GM18499 (cell line): Measurements from ENCODE around the gene ATP2B2.

Experiments
- ATAC-seq: cut with Tn5 transposase; IDR thresholded peaks from one replicate; pipeline ENCODE4 v1.9.1; 2021; ENCODE audit warnings: moderate number of reproducible peaks; ENCODE audit not compliant: insufficient read depth, unreplicated experiment

ATP2B2 gene

DNA sequence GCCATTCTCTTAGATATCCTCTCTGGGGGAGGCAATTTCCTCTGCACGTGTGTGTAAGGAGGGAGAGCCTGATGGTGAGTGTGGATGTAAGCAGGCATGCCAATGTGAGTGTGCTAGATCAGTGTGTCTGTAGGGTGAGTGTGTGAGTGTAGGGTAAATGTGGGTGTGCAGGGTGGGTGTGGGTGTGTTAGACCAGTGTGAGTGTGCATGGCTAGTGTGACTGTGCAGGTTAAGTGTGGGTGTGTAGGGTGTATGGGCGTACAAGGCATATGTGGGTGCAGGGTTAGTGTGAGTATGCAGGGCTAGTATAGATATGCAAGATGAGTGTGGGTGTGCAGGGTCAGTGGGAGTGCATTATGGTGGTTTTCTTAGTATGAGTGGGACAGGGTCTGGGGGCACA, 48.4 kb downstream of the ATP2B2 start:
- no peak for ATAC-seq

DNA sequence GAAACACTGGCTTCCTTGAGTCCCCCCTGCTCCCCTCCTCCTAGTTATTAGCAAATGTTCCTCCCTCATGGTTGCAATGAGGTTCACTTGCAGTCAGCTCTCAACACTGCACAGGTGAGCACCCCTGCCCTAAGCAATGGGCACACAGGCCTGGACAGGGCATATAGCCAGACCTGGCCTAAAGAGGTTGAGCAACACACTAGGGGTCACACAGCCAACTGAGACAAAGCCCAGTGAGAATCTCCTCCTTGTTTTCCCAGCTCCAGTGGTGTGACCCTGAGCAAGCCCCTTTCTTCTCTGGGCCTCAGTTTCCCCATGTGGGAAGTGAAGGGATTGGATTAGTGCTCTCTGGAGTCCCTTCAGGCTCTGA, 49.9 kb downstream of the ATP2B2 start:
- ATAC-seq, result no peak

DNA sequence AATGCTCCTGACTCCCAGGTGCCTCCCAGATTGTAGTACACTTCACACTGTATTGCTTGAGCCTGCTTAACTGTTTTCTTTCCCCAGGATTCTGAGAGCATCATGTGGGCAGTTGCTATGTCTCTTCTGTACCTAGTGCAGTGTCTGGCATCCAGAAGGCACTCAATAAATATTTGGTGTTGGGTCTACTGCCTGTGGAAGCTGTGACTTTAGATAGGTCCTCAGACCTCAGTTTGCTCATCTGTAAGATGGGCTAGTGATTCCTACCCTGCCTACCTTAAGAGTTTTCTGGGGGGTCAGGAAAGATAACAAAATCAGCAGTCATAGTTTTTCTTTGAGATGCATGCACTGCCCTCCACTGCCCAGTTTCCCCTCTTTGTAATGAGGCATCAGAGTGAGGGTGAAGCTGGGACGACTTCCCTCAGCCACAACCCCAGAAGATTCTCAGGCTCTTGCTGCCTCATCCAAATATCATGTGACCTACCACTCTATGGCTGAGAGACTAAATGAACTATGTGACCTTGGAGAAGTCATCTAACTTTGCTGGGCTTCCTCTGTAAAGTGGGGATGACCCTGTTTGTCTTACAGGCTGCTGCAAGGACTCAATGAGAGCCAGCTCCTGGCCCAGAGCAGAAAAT, 50.4 kb downstream of the ATP2B2 start:
- ATAC-seq, result no peak

DNA sequence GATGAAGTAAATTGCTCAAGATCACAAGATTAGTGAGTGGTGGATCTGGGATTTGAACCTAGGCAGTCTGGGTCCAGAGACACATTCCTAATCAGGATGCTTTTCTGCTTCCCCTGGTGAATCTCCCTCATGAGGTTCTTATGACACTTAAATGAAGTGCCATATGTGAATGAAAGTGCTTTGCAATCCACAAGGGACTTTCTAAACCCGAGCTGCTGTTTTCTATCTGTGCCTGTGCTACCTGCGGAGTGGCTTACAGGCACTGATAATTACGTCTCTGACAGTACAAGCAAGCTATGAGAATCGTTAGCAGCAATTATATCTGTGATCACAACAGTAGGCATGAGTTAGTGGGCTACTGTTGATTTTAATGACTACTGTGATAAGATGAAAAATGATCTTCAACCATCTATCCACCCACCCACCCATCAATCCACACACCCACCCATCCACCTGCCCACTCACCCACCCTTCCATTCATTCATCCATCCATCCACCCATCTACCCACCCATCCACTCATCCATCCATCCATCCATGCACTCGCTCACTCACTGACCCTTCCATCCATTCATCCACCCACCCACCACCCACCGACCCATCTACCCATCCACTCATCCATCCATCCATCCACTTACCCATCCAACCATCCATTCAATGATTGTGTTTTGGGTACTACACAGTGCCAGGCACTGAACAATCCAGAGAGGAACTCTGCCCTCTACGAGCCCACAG, 51.8 kb downstream of the ATP2B2 start:
- ATAC-seq, result no peak

DNA sequence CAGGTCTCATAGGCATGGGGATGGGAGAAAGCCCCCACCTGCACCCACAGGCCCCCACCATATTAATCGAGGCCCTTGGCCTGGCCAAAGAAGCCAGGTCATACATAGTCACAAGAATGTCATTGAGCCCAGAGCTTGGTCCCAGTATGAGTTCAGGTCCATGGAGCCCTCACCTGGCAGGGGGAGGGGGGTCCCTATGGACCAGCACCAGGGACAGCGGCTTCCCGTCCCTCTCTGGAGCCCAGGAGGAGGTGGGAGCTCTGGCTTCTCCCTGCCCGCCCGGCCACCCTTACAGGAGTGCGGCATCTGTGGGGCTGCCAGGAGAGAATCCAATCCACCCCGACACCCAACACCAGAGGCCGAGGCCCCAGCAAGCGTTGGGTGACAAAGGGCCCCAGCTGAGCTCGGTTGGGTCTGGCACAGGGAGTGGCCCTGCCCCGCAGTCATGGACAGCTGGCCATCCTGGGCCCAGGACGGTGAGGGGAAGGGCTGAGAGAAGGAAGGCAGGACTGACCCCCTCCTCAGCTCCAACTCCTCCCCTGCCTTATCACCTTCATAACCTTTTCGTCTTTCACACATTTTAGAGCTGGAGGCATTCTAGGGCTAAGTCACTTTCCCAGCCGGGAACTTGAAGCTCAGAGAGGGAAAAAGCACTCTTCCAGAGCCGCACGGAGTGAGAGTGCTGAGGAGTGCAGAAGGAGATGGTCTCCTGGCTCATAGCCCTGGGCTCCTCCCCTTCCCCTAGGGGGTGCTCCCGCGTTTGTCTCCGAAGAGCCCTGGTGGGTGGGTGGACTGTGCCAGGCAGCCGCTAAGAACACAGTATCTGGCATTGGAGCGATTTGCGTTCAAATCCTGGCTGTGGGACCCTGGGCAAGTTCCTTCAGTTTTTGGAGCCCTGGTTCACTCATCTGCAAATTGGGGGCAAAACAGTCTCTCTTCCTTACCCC, 54.6 kb downstream of the ATP2B2 start:
- ATAC-seq, result no peak

DNA sequence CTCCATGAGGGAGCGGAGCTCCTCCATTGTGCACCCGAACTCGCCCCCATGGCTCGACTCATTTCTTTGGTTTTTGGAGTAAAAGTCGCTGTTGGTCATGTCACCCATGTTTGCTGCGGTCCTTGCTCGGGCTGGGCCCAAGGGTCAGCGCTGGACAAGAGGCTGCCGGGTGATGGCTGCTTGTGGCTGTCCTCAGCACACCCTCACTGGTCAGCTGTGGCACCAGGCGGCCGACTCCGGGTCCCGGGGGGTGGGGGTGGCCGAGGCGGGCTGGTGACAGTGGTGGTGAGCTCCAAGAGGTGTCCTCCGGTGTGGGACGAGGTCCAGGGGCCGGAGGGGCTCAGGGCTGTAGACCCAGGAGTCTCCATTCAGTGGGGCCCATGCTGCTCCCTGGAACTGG, 56.0 kb downstream of the ATP2B2 start:
- no peak for ATAC-seq

DNA sequence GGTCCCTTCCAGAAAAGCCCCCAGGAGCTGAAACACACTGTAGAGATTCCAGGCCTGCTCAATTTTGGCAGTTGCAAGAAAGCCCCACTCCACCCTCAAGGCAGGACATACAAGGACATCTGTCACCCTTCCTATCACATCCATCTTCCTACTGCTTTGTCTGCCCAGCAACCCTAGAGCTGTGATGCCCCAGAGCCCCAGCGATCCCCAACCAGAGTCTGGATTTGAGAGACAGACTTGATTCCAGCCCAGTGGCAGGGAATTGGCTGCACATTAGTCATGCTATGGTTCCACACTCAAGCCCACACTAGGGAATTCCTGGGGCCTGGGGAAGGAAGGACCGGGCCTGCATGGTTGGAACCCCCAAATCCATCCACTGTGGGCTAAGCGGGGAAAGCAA, 56.8 kb downstream of the ATP2B2 start:
- ATAC-seq, result no peak

DNA sequence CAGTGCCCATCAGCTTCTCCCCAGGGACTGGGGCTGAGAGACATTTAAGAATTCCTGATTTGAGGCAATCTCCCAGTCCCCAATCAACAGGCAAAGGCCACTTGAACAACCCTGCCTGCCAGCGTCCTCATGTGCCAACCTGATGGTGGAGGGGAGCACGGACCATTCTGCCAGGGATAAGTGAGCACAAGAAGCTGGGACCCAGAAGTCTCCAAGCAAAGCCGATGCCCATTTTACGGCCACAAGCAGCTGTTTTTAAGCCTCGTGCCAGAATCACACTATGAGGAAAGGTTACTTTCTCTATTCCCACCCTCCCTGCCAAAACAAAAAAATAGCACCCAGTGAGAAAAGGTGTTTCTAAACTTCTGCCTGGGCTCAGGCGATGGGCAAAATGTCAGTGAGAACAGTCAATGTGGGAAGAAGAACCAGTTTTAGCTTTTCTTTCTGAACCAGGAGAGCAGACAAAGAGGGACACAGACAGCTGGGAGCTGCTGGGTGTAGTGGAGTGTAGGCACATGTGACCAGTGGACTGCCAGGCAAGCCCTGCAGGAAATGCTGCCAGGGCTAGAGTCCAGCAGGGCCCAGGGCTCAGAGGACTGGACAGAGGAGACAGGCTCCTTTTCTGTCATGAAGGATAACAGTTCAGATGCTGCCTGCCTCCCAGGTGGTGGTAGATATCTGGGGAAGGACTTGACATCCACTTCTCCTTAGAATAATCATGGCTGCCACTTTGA, 57.7 kb downstream of the ATP2B2 start:
- ATAC-seq, result no peak

DNA sequence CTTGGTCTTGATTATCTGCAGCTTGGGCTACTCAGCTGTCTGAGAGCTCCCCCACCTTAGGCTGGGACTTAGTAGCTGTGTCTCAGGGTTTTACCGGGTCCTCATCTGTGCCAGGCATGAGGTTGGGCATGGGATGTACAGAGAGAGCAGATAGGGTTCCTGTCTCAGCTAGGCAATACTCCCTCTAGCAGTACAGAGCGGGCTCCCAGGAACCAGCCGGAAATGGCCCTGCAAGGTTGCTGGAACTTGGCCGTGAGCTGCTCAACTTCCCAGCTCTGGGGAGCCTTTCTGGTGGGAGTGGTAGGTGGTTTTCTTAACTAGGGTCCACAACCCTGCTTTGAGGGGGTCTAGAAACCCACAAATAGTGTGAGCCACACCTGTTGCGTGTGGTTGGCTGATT, 58.3 kb downstream of the ATP2B2 start:
- no peak for ATAC-seq

DNA sequence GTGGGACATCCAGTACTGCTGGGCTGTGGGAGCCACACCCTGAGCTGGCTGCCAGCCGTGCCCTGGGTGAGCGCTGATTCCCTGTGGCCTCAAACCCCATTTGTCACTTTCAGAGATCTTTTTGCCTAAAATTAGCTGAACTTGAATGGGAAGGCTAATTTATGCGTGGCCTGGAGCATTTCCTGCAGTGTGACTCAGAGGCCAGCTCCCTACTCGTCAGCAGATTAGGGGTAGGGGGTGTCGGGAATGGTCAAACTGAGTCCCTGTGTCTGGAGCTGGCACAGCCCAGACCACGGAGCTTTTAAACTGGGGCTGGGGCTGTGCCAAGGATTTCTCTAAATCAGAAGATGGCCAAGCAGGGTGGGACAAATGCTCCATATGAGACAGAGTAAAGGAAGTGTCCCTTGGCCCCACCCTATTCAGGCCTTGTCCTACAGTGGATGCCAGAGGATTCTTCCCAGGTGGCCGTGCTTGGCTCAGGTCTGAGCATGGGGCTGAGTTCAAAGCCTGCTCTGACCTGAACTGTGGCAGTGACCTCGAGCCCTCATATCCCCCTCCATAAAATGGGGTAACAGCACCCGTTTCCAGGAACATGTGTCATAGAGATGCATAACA, 59.7 kb downstream of the ATP2B2 start:
- ATAC-seq, result no peak

DNA sequence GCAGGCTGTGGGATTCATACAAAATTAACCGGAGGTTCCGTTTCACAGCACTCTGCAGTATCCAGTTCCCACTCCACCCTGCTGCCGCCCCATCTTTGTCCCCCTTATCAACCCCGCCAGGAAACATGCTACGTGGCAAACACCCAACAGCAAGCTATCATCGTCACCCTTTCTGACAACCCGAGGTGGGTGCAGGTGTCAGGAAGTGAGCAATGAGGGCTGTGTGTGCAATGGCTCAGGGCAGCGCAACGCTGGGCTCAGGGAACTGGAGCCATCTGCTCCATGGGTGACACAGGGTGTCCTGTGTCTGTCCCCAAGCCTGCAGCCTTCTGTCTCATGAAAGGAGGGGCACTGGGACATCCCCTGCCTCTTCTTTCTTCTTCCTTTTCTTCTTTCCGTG, 60.9 kb downstream of the ATP2B2 start:
- no peak for ATAC-seq

DNA sequence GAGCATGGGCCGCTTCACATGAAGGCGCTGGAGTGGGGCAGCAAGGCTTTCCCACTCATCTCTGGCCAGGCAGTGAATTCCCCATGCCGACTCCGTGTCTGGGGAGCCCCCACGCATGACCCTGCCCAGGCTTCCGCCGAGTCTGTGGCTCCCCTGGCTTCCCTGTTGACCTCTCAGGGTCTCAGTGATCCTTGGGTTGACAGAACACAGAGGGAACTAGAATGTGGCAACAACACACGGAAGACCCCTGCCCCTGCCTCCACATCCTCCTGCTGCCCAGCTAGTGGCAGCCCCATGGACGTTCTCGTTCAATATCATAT, 61.3 kb downstream of the ATP2B2 start:
- ATAC-seq, result no peak

DNA sequence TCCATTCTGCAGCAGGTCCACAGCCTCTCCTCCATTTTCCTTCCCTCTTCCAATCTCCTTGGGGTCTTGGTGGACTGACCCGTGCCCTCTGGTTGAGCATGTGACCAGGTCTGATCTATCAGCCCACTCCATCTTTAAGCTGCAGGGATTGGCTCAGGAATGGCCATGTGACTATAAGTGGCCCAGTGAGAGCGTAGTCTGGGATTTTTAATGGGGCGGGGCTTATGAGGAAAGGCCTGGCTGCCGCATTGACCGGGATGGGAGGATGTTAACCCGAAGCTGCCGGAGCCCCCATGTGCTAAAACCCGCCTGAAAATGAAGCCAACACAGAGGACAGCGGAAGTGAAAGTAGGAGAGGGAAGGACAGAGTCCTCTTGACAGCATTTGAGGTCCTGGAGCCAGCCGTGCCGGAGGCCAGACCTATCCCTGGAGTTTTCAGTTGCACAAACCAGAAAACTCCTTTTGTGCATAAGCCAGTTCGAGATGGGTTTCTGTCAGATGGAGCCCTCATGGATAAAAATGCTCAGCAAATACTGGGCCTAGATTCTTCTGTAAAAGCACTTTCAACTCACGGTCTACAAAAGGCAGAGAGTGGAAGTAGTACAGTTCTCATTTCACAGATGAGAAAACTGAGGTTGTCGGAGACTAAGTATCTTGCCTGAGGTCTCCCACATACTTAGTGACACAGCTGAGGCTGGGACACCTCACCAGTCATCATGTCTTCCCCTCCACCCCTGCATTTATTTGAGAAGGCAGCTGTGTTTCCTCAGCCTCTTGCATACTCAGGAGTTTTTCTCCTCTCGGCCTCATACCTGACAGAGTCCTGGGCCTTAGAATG, 61.9 kb downstream of the ATP2B2 start:
- ATAC-seq, result no peak

DNA sequence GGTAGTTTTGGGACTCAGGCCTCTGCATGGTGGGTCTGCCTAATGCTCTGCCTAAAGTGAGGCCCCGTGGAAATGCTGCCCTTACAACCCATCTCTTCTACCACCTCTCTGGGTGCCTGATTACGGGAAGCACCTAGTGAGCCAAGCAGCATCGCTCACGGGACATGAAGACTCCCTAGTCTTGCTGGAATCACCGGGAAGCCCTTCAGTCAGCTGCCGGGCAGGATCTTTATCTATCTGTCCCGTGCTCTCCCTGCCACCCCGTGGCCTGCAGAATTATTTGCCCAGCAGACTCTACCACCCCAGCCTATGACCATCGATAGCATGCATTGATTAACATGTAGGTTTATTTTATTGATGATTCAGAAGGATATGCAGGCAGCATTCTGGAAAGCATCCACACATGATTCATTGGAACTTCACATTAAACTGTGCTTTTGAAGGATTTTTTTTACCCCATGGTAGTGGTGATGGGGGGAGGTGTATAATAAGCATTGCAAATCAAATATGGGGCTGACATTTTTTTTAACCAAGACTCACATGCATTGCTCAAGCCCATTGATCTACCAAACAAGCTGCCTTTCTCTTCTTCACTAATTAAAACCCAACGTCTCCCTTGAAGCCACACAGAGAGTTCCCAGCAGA, 63.1 kb downstream of the ATP2B2 start:
- no peak for ATAC-seq

DNA sequence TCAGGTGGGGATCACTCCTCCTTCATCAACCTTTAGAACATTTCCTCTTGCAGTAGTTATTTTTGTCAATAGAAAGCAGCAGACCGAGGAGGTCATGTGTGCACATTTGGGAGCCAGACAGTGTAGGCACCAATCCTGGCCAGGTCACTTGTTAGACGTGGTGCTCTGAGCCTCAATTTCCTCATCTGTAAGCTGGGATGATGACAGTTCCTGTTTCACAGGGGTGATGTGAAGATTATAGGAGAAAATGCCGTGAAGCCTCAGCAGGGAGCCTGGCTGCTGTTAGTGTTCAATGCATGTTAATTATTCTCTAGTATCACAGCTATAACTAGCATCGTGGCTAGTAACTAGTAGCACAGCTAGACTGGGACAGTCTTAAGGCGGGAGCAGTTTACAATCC, 64.7 kb downstream of the ATP2B2 start:
- ATAC-seq, result no peak

DNA sequence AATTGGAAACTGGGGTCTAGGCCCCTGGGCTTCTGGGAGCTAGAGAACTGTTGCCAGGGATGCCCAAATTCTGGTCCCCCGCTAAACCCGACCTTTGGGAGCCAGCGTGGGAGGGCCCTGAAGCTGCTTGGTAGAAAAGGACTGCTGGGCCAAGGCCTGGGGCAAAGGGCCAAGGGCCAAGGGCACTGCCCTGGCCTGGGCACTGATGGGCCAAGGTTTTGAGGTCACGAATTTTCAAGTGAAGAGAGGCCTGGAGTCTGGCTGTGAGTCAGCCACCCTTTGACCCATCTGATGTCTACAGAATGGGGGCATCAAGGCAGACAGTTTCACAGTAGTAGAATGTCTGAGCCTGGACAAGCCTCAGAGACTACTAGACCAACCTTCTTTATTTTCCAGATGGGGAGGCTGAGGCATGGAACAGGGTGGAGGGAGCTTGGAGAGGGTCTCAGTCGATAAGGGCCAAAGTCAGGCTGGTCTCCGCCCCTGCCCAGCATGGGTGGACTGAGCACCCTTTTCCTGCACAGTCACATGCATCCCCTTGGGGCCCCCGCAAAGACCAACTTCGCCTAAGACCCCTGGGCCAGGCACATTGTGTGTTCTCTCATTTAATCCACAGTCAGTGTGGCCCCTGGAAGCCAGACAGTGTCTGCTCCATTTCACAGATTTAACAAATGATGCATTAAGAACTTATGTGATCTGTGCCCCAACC, 66.3 kb downstream of the ATP2B2 start:
- no peak for ATAC-seq

DNA sequence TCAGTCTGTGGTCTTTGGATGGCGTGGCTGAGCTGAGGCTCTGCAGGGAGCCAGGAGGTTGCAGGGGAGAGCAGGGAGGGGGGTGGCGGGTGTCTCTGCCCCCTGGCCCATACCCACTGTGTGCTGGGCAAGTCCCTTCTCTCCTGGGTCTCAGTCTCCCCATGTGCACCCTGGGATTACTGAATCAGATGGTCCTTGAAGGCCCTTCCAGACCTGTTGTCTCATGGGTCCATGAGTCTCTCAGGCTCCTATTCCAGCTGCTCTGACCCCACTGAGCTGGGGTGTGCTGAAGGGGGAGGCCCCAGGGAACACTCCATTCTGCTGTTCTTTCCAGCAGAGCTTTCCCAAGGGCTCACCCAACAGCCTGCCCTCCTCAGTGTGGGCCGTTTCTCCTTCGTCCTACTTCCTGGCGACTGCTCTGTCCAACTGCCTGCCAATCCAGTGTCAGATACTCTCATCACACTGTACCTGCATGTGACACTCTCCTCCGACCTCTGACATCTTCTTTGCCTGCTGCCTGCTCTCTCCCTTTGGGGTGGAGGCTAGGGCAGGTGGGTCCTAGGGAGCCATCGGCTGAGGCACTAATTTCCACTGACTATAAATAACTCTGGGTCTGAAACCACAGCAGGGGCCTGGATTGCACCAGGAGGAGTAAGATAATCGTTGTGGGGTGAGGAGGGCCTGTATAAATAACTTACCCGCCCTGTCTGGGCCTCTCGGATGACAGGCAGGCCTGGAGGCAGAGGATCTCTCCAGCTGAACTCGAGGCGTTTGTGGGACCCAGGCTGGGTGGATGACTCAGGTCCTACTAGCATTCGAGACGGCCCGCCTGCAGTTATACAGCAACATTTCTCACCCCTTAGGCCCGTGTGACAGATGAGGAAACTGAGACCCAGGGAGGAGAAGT, 67.1 kb downstream of the ATP2B2 start:
- no peak for ATAC-seq
